Epidermal melanocyte (primary cell): ENCODE data around the gene VPS13D.

ENCODE experiments used
- DNase-seq: peaks from one replicate; pipeline ENCODE4 v3.0.0; 2011; ENCODE audit warnings: low spot score; ENCODE audit not compliant: insufficient read length

VPS13D gene

GRCh38 chr1:12417389-12417788 is 187.6 kb downstream of the VPS13D start:
- no peak for DNase-seq

GRCh38 chr1:12420171-12420570 is 190.3 kb downstream of the VPS13D start:
- DNase-seq: no peak

- no peak for DNase-seq
Observed at GRCh38 chr1:12422488-12422887, 192.7 kb downstream of the VPS13D start.

- DNase-seq: no peak
Observed at GRCh38 chr1:12424087-12424529, 194.3 kb downstream of the VPS13D start.

GRCh38 chr1:12424793-12425192 is 195.0 kb downstream of the VPS13D start:
- DNase-seq: no peak

- DNase-seq: no peak
Observed at GRCh38 chr1:12426030-12426429, 196.2 kb downstream of the VPS13D start.

GRCh38 chr1:12428334-12428733 is 198.5 kb downstream of the VPS13D start:
- DNase-seq: no peak

- DNase-seq: no peak
Observed at GRCh38 chr1:12430525-12430924, 200.7 kb downstream of the VPS13D start.

GRCh38 chr1:12432897-12433296 is 203.1 kb downstream of the VPS13D start:
- no peak for DNase-seq

GRCh38 chr1:12433323-12434053 is 203.7 kb downstream of the VPS13D start:
- no peak for DNase-seq

GRCh38 chr1:12434174-12434573 is 204.3 kb downstream of the VPS13D start:
- DNase-seq: no peak

- no peak for DNase-seq
Observed at GRCh38 chr1:12434686-12435085, 204.9 kb downstream of the VPS13D start.

GRCh38 chr1:12435639-12436344 is 206.0 kb downstream of the VPS13D start:
- DNase-seq: no peak

- no peak for DNase-seq
Observed at GRCh38 chr1:12436345-12436658, 206.5 kb downstream of the VPS13D start.

GRCh38 chr1:12436817-12437599 is 207.2 kb downstream of the VPS13D start:
- no peak for DNase-seq

- DNase-seq: no peak
Observed at GRCh38 chr1:12437629-12438028, 207.8 kb downstream of the VPS13D start.

- DNase-seq: no peak
Observed at GRCh38 chr1:12438349-12438924, 208.6 kb downstream of the VPS13D start.

GRCh38 chr1:12439073-12439472 is 209.2 kb downstream of the VPS13D start:
- no peak for DNase-seq

- no peak for DNase-seq
Observed at GRCh38 chr1:12441414-12442105, 211.7 kb downstream of the VPS13D start.

- DNase-seq: no peak
Observed at GRCh38 chr1:12442217-12442616, 212.4 kb downstream of the VPS13D start.

GRCh38 chr1:12443151-12443550 is 213.3 kb downstream of the VPS13D start:
- no peak for DNase-seq
